ENCODE results near the gene PPP1R11. TPM values are rescaled to one million over a fixed set of nuclear protein-coding genes. Genes with fewer than 3 reads are reported as not detected.

Gene PPP1R11
- total RNA-seq, 1 experiment from 2014 or later, result 35.5 TPM

GRCh38 chr6:30102970-30103871 is 36.2 kb downstream of the PPP1R11 start:
- ChIA-PET POLR2A (interaction anchor here (1.0 to 1.5 kb wide), 2 partner anchors 28 to 42 kb away, joined by 3 read pairs; partner anchors contain the start of gene POLR1H), CTCF (interaction anchor here (0.7 to 5.9 kb wide), 16 partner anchors 9 to 635 kb away, joined by 3 to 236 read pairs (median 6); partner anchors contain the start of genes POLR1H, PPP1R11, TRIM15 and TRIM26)
- peaks cover 21% of the 10 kb centered on the region for H3K4me1 ChIP-seq
- DNase-seq, result peak; percentile 88
- no peaks in the 10 kb centered on the region for H3K9me3 ChIP-seq
- TF ChIP-seq, protein P1, sequence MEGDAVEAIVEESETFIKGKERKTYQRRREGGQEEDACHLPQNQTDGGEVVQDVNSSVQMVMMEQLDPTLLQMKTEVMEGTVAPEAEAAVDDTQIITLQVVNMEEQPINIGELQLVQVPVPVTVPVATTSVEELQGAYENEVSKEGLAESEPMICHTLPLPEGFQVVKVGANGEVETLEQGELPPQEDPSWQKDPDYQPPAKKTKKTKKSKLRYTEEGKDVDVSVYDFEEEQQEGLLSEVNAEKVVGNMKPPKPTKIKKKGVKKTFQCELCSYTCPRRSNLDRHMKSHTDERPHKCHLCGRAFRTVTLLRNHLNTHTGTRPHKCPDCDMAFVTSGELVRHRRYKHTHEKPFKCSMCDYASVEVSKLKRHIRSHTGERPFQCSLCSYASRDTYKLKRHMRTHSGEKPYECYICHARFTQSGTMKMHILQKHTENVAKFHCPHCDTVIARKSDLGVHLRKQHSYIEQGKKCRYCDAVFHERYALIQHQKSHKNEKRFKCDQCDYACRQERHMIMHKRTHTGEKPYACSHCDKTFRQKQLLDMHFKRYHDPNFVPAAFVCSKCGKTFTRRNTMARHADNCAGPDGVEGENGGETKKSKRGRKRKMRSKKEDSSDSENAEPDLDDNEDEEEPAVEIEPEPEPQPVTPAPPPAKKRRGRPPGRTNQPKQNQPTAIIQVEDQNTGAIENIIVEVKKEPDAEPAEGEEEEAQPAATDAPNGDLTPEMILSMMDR (IDR thresholded peaks at IDR 0.05; ENCODE audit: insufficient read depth in 1 of 2, low read depth in 1 of 2, low read length in 1 of 2, severe bottlenecking in 1 of 2, unreplicated experiment in 1 of 2), result peak; percentile 81 to 87
- Mint-ChIP-seq H3K4me1 (ENCODE audit: low read depth, unreplicated experiment) (peaks cover 27% of the 10 kb centered on the region), H3K4me3 (ENCODE audit: unreplicated experiment) (peak overlapping the region; percentile 89), H3K9me3 (ENCODE audit: unreplicated experiment) (no peaks in the 10 kb centered on the region), H3K27me3 (ENCODE audit: insufficient read depth, unreplicated experiment) (no peaks in the 10 kb centered on the region), H3K27ac (ENCODE audit: unreplicated experiment) (peak overlapping the region; percentile 75), H3K36me3 (ENCODE audit: insufficient read depth, unreplicated experiment) (no peaks in the 10 kb centered on the region)
- H3K4me3 ChIP-seq (ENCODE audit: low read depth, low read length), result peak overlapping the region; percentile 43
- no peaks in the 10 kb centered on the region for H3K27me3 ChIP-seq (replicated peaks; ENCODE audit: control insufficient read depth, insufficient read depth, low read length)
- intact Hi-C loops (cut with micrococcal nuclease; ENCODE audit: unreplicated experiment), result loop anchor here (1.0 to 2.0 kb wide), 5 partner anchors 28 to 67 kb away; partner anchors contain the start of genes POLR1H, RNF39 and TRIM15
- BruUV-seq (replicated peaks), result TSS peak; percentile 16
- H3K36me3 ChIP-seq (ENCODE audit: control insufficient read depth, insufficient read depth, low read length), result no peaks in the 10 kb centered on the region

- no TSS peak for BruUV-seq (replicated peaks)
- Mint-ChIP-seq H3K27me3 (ENCODE audit: insufficient read depth, unreplicated experiment) (no peaks in the 10 kb centered on the region), H3K9me3 (ENCODE audit: unreplicated experiment) (no peaks in the 10 kb centered on the region), H3K4me1 (ENCODE audit: low read depth, unreplicated experiment) (peaks cover 21% of the 10 kb centered on the region), H3K27ac (ENCODE audit: unreplicated experiment) (peak overlapping the region; percentile 75), H3K4me3 (ENCODE audit: unreplicated experiment) (peak overlapping the region; percentile 89), H3K36me3 (ENCODE audit: insufficient read depth, unreplicated experiment) (no peaks in the 10 kb centered on the region)
- CTCF ChIA-PET, result interaction anchor here (0.7 to 5.9 kb wide), 15 partner anchors 8 to 635 kb away, joined by 3 to 236 read pairs (median 6); partner anchors contain the start of genes POLR1H, PPP1R11, TRIM15 and TRIM40
- H3K36me3 ChIP-seq (ENCODE audit: control insufficient read depth, insufficient read depth, low read length), result no peaks in the 10 kb centered on the region
- POLR2A ChIA-PET, result interaction anchor here (1.5 kb wide), 1 partner anchor 27 kb away, joined by 3 read pairs; no protein-coding TSS in a partner anchor
- H3K9me3 ChIP-seq, result no peaks in the 10 kb centered on the region
- H3K27me3 ChIP-seq (replicated peaks; ENCODE audit: control insufficient read depth, insufficient read depth, low read length), result no peaks in the 10 kb centered on the region
- peaks cover 16% of the 10 kb centered on the region; the same call in 1 of the 2 replicates for H3K4me1 ChIP-seq
- peak overlapping the region; percentile 43 for H3K4me3 ChIP-seq (ENCODE audit: low read depth, low read length)
- intact Hi-C loops (cut with micrococcal nuclease; ENCODE audit: unreplicated experiment), result loop anchor here (1.0 to 2.0 kb wide), 5 partner anchors 27 to 66 kb away; partner anchors contain the start of genes POLR1H, RNF39 and TRIM15
- TF ChIP-seq, protein P1 (IDR thresholded peaks at IDR 0.05; ENCODE audit: insufficient read depth in 1 of 2, low read depth in 1 of 2, low read length in 1 of 2, severe bottlenecking in 1 of 2, unreplicated experiment in 1 of 2), result no peak
- DNase-seq, result no peak
Observed at GRCh38 chr6:30103872-30104179, 36.8 kb downstream of the PPP1R11 start.

DNA sequence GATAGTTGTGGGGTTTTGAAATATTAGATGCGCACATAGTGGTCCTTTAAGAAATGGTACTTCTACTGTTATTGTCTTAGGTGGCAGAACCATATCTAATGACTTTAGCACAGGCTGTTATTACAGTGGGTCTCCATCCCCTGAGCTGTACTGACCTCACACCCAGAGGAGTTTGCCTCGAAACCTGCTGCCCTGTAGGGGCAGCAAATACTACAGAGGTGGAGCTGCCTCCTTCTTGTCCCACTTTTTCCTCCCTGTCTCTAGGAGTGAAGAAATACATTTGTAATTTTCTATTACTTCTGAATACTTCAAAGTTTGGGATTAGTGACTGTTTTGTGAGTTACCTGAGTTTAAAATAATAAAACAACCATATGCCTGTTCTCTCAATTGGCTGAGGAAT is 37.7 kb downstream of the PPP1R11 start:
- POLR2A ChIA-PET, result no interaction called here
- peaks cover 16% of the 10 kb centered on the region; the same call in 1 of the 2 replicates for H3K4me1 ChIP-seq
- no peaks in the 10 kb centered on the region for H3K27me3 Mint-ChIP-seq (ENCODE audit: insufficient read depth, unreplicated experiment)

More for the DNA sequence above, 37.7 kb downstream of the PPP1R11 start:
- Mint-ChIP-seq H3K36me3 (ENCODE audit: insufficient read depth, unreplicated experiment) (no peaks in the 10 kb centered on the region), H3K27ac (ENCODE audit: unreplicated experiment) (no peak overlapping the region), H3K4me3 (ENCODE audit: unreplicated experiment) (no peak overlapping the region), H3K4me1 (ENCODE audit: low read depth, unreplicated experiment) (peaks cover 15% of the 10 kb centered on the region), H3K9me3 (ENCODE audit: unreplicated experiment) (no peaks in the 10 kb centered on the region)
- Histone ChIP-seq H3K9me3 (no peaks in the 10 kb centered on the region), H3K27me3 (replicated peaks; ENCODE audit: control insufficient read depth, insufficient read depth, low read length) (no peaks in the 10 kb centered on the region), H3K4me3 (ENCODE audit: low read depth, low read length) (no peak overlapping the region), H3K36me3 (ENCODE audit: control insufficient read depth, insufficient read depth, low read length) (no peaks in the 10 kb centered on the region)
- TF ChIP-seq, protein P1 (IDR thresholded peaks at IDR 0.05; ENCODE audit: insufficient read depth in 1 of 2, low read depth in 1 of 2, low read length in 1 of 2, severe bottlenecking in 1 of 2, unreplicated experiment in 1 of 2), result peak in 1 of 2 experiments; percentile 28
- no TSS peak for BruUV-seq (replicated peaks)
- intact Hi-C loops (cut with micrococcal nuclease; ENCODE audit: unreplicated experiment), result no loop called here
- no peak for DNase-seq
- CTCF ChIA-PET, result interaction anchor here (0.8 to 5.9 kb wide), 2 partner anchors 28 to 101 kb away, joined by 3 to 236 read pairs; partner anchors contain the start of gene TRIM40

Data from Caco-2 (cell line).